ENCODE measurements around the gene HKDC1. TPM values are rescaled to one million over a fixed set of nuclear protein-coding genes. Genes with fewer than 3 reads are reported as not detected.

HKDC1 gene
- total and polyA plus RNA-seq, 10 of the 15 experiments (the other 5 are each of a cell fraction or from before 2014, with no cell fraction given) = 0.04 to 0.34 (median 0.13) TPM; not detected in 5

DNA sequence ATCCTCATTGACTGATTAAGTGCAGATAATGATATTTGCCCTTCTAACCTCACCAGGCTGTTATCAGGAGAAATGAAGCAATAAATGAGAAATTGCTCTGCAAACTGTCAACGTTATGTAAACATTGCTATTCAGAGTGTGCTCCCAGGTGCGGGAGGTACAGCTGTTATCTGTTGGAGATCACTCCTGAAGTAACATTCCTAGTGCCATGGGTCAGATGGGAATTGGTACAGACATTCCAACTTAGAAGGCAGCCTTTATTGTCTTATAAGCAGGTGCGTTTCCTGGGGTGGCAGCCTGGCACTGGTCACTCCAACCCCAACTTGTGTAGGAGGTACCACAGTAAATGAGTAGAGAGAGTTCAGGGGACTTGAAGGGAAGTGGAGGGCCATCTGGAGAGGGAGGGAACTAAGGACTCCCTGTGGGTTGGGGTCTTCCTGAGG, 95.0 kb downstream of the HKDC1 start (continued):
- TF ChIP-seq NR2C1 (IDR thresholded peaks at IDR 0.05) (no peak), NFYB (IDR thresholded peaks at IDR 0.05; ENCODE audit: insufficient read depth, low read depth, low read length) (no peak), EP300 (IDR thresholded peaks at IDR 0.05; ENCODE audit: borderline replicate concordance in 1 of 2, control insufficient read depth in 1 of 2, low read depth in 2 of 2, low read length in 2 of 2) (no peak), CBX5 (IDR thresholded peaks at IDR 0.05; ENCODE audit: low read depth) (no peak), KLF5 (IDR thresholded peaks at IDR 0.05; ENCODE audit: partially characterized antibody) (no peak), CEBPB (IDR thresholded peaks at IDR 0.05; ENCODE audit: borderline replicate concordance in 1 of 2, low read depth in 2 of 2, low read length in 2 of 2) (no peak), IRF3 (IDR thresholded peaks at IDR 0.05) (no peak)

DNA sequence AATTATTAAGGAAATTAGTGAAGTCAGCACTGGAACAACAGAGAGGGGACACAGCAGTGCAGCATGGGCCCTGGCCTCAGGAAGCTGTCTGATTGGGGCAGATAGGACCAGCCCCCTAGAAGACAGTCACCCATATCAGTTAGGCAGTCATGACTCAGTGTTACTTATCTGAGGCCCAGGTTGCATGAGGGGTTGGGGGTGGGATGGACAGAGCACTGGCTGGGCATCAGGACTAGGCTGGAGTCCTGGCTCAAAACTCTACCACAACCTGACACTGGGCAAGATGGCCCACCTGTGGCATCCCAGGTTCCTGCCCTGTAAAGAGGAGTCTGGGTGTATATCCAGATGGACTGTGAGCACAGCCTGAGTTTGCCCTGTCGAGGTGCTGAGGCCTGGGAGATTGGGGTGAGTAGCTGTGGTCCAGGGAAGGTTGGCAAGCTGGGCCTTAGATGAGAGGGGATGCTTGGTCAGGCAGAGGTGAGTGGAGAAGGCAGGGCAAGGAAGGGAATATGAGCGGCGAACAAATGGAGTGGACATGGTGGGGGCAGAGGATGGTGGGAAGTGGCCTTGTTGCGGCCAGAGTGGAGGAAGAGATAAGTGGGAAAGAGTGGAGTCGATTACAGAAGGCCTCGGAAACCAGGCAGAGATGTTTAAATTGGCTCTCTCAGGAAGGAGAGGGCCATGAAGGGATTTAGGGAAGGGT, 95.6 kb downstream of the HKDC1 start:
- Histone ChIP-seq H3K79me2 (ENCODE audit: control insufficient read depth, insufficient read depth, low read length) (peaks cover 22% of the 10 kb centered on the region), H3K9me3 (replicated peaks; ENCODE audit: control insufficient read depth, insufficient read depth, low read length) (no peaks in the 10 kb centered on the region), H3K27me3 (replicated peaks in 1 of 2; ENCODE audit: control insufficient read depth in 2 of 2, insufficient read depth in 2 of 2, low read length in 1 of 2) (no peaks in the 10 kb centered on the region), H2AFZ (ENCODE audit: control insufficient read depth, low read depth, low read length) (no peak overlapping the region), H3K4me2 (ENCODE audit: control insufficient read depth, insufficient read depth) (no peak overlapping the region), H3K36me3 (ENCODE audit: control insufficient read depth in 2 of 2, insufficient read depth in 2 of 2, low read length in 1 of 2) (no peaks in the 10 kb centered on the region; a peak in 1 of 4 replicates), H4K20me1 (ENCODE audit: control insufficient read depth, insufficient read depth) (no peaks in the 10 kb centered on the region; the same call in 1 of the 2 replicates), H3K9ac (ENCODE audit: control insufficient read depth, insufficient read depth, low read length) (no peak overlapping the region), H3K4me3 (no peak overlapping the region), H3K4me1 (ENCODE audit: control insufficient read depth, insufficient read depth, low read length) (peaks cover 18% of the 10 kb centered on the region), H3K27ac (ENCODE audit: control insufficient read depth, insufficient read depth) (no peak overlapping the region)
- BruUV-seq (replicated peaks) = no TSS peak
- no peak for TF ChIP-seq RB1 (IDR thresholded peaks at IDR 0.05; ENCODE audit: borderline replicate concordance)
- TF ChIP-seq STAT1 (conservative IDR thresholded peaks at IDR 0.05) = no peak
- TF ChIP-seq NR2F1 (conservative IDR thresholded peaks at IDR 0.05) = no peak
- no peak for ATAC-seq
- ChIA-PET CTCF (interaction anchor here (1.3 kb wide), 1 partner anchor 8 kb away, joined by 4 read pairs; no protein-coding TSS in a partner anchor), POLR2A (interaction anchor here (4.2 kb wide), 1 partner anchor 12 kb away, joined by 27 read pairs; no protein-coding TSS in a partner anchor), SMC1A (ENCODE audit: uncharacterized antibody, unreplicated experiment) (interaction anchor here (0.6 to 1.6 kb wide), 2 partner anchors 12 to 884 kb away, joined by 3 to 4 read pairs; no protein-coding TSS in a partner anchor), RAD21 (ENCODE audit: unreplicated experiment) (no interaction called here)
- FAIRE-seq = no peak
- intact Hi-C loops (cut with micrococcal nuclease; ENCODE audit: unreplicated experiment) = loop anchor here (10.0 kb wide), 1 partner anchor 321 kb away; no protein-coding TSS in a partner anchor
- no peak for DNase-seq (ENCODE audit: low read depth, low spot score)
- in situ Hi-C loops (cut with MboI) = no loop called here
- WGBS (ENCODE audit: insufficient coverage, insufficient replicate concordance, low lambda C conversion rate, missing lambda C conversion rate) = 89% methylated on average over 6 of the region's 6 CpGs

Measured in GM12878 (cell line).